T-helper 2 cell treated with Interferon-gamma antibody and Interleukin-4, amounts not matched to agents 5 μg/mL and 100 μg/mL, for 36 hours (primary cell): ENCODE data around the gene GABPA.
A peak's percentile ranks its signal among the peaks of the same experiment; 100 is the strongest.
"Not testable (repeated sequence)": the region's sequence is repeated elsewhere in the genome, so short reads cannot be mapped to it uniquely, and the experiment has no call there.

Source experiments
- DNase-seq: peaks from one replicate; pipeline ENCODE4 v3.0.0; 2021; ENCODE audit warnings: low spot score
- H3K27ac Mint-ChIP-seq: one replicate; pipeline ENCODE4 v1.8.0; 2021; ENCODE audit warnings: mild to moderate bottlenecking, mixed read lengths
- H3K27me3 Mint-ChIP-seq: one replicate; pipeline ENCODE4 v1.8.0; 2021; ENCODE audit warnings: low read depth, mixed read lengths
- H3K36me3 Mint-ChIP-seq: one replicate; pipeline ENCODE4 v1.8.0; 2021; ENCODE audit warnings: low read depth, mixed read lengths
- H3K4me1 Mint-ChIP-seq: one replicate; pipeline ENCODE4 v1.8.0; 2021; ENCODE audit warnings: low read depth, mixed read lengths
- H3K4me3 Mint-ChIP-seq: one replicate; pipeline ENCODE4 v1.8.0; 2022; ENCODE audit warnings: mild to moderate bottlenecking, moderate library complexity, mixed read lengths
- H3K9me3 Mint-ChIP-seq: one replicate; pipeline ENCODE4 v1.8.0; 2021; ENCODE audit warnings: mixed read lengths

GABPA gene

DNA sequence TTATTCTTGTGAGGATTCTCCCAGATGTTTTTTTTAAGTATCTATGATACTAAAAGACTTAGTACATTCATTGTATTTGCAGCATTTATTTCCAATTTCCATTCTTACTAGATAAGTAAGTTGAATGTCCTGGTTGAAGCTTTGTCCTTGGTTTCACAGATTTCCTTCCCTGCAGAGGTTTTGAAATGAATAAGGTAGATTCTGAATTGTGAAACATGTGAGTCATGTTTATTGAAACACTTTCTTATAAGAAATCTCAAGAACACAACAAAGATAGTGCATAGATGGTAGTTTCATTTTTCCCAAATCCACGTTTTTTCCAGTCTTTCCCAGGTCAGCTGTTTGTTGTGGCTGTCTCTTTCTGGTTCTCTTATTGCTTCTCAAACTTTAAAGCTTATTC, 24.8 kb downstream of the GABPA start:
- no peak overlapping the region for H3K27ac Mint-ChIP-seq
- peaks cover 52% of the 10 kb centered on the region for H3K36me3 Mint-ChIP-seq
- H3K9me3 Mint-ChIP-seq, result no peaks in the 10 kb centered on the region
- H3K4me3 Mint-ChIP-seq, result no peak overlapping the region
- peaks cover 17% of the 10 kb centered on the region for H3K4me1 Mint-ChIP-seq
- DNase-seq, result no peak
- H3K27me3 Mint-ChIP-seq, result no peaks in the 10 kb centered on the region

DNA sequence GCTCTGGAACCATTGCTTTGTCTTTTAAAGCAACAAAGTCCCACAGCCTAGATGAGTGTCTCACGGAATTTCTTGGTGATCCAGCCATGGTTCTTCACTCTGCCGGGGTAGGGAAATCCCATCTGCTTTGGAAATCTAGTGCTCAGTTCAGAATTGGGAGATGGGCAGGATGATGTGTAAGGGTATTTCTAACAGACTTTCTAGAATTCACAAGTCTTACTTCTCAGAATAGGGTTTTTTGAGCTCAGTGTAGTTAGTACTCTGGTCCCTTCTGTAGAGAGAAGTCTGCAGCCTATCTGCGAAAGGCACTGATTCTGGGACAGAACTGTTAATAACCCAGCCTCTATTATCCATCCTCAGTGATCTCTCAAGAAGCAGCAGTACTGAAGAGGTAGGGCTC, 25.3 kb downstream of the GABPA start:
- H3K9me3 Mint-ChIP-seq, result no peaks in the 10 kb centered on the region
- H3K4me3 Mint-ChIP-seq, result no peak overlapping the region
- peaks cover 17% of the 10 kb centered on the region for H3K4me1 Mint-ChIP-seq
- no peak for DNase-seq
- H3K27ac Mint-ChIP-seq, result peak overlapping the region; percentile 12
- no peaks in the 10 kb centered on the region for H3K27me3 Mint-ChIP-seq
- peaks cover 55% of the 10 kb centered on the region for H3K36me3 Mint-ChIP-seq

DNA sequence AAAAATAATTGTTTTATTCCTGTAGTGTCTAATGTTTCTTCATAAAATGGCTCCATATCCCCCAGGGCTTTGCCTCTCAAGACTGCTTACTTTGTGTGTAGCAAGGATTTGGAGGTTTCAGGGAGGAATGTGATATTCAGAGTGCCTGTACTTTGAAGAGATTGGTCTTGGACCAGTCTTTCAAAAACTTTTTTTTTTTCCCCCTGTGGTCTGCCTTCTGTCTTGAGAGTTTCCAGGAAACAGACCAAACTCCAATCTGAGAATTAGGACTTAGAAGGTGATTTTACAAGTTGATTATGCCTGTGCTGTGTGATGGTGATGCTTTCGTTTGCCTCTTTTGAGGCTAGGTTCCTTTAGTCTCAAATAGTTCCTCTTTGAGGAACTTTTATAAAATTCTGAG, 25.9 kb downstream of the GABPA start:
- H3K36me3 Mint-ChIP-seq, result peaks cover 57% of the 10 kb centered on the region
- H3K4me1 Mint-ChIP-seq, result peaks cover 14% of the 10 kb centered on the region
- no peak overlapping the region for H3K27ac Mint-ChIP-seq
- no peaks in the 10 kb centered on the region for H3K9me3 Mint-ChIP-seq
- H3K4me3 Mint-ChIP-seq, result no peak overlapping the region
- no peak for DNase-seq
- no peaks in the 10 kb centered on the region for H3K27me3 Mint-ChIP-seq

GRCh38 chr21:25764065-25764464, 29.3 kb downstream of the GABPA start:
- no peak overlapping the region for H3K27ac Mint-ChIP-seq
- H3K27me3 Mint-ChIP-seq, result no peaks in the 10 kb centered on the region
- DNase-seq, result no peak
- no peaks in the 10 kb centered on the region for H3K9me3 Mint-ChIP-seq
- H3K36me3 Mint-ChIP-seq, result peaks cover 52% of the 10 kb centered on the region
- no peak overlapping the region for H3K4me3 Mint-ChIP-seq
- H3K4me1 Mint-ChIP-seq, result no peaks in the 10 kb centered on the region

- no peak for DNase-seq
- H3K27me3 Mint-ChIP-seq, result no peaks in the 10 kb centered on the region
- H3K4me1 Mint-ChIP-seq, result peaks cover 3% of the 10 kb centered on the region
- peaks cover 40% of the 10 kb centered on the region for H3K36me3 Mint-ChIP-seq
- no peaks in the 10 kb centered on the region for H3K9me3 Mint-ChIP-seq
- no peak overlapping the region for H3K4me3 Mint-ChIP-seq
- H3K27ac Mint-ChIP-seq, result no peak overlapping the region
Observed at GRCh38 chr21:25767921-25768320, 33.1 kb downstream of the GABPA start.

- H3K27me3 Mint-ChIP-seq, result no peaks in the 10 kb centered on the region
- H3K4me1 Mint-ChIP-seq, result peaks cover 3% of the 10 kb centered on the region
- H3K4me3 Mint-ChIP-seq, result no peak overlapping the region
- DNase-seq, result no peak
- no peaks in the 10 kb centered on the region for H3K9me3 Mint-ChIP-seq
- no peak overlapping the region for H3K27ac Mint-ChIP-seq
- H3K36me3 Mint-ChIP-seq, result peaks cover 12% of the 10 kb centered on the region
Observed at GRCh38 chr21:25772686-25773085, 37.9 kb downstream of the GABPA start.

DNA sequence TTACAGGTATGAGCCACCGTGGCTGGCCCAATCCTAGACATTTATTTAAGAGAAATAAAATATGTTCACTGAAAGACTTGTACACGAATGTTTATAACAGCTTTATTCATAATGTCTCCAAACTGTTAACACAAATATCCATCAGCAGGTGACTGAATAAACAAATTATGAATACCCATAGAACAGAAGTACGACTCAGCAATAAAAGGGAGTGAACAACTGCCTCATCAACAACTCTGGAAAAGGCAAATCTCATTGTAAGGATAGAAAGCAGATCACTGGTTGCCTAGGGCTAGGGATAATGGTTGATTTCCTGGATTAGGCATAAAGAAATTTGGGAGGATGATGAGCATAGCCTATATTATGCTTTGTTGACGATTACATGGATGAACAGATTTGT, 41.7 kb downstream of the GABPA start:
- no peaks in the 10 kb centered on the region for H3K9me3 Mint-ChIP-seq
- H3K4me3 Mint-ChIP-seq, result no peak overlapping the region
- no peaks in the 10 kb centered on the region for H3K27me3 Mint-ChIP-seq
- DNase-seq, result no peak
- H3K4me1 Mint-ChIP-seq, result peaks cover 3% of the 10 kb centered on the region
- H3K36me3 Mint-ChIP-seq, result peaks cover 3% of the 10 kb centered on the region
- no peak overlapping the region for H3K27ac Mint-ChIP-seq

DNA sequence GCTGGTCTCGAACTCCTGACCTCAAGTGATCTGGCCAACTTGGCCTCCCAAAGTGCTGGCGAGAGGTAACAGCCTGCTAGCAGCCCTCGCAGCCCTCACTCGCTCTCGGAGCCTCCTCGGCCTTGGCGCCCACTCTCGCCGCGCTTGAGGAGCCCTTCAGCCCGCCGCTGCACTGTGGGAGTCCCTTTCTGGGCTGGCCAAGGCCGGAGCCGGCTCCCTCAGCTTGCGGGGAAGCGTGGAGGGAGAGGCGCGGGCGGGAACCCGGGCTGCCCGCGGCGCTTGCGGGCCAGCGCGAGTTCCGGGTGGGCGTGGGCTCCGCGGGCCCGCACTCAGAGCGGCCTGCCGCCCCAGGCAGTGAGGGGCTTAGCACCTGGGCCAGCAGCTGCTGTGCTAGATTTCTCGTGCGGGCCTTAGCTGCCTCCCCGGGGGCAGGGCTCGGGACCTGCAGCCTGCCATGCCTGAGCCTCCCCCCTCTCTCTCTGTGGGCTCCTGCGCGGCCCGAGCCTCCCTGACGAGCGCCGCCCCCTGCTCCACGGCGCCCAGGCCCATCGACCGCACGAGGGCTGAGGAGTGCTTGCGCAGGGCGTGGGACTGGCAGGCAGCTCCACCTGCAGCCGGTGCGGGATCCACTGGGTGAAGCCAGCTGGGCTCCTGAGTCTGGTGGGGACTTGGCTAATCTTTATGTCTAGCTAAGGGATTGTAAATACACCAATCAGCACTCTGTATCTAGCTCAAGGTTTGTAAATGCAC, 43.5 kb downstream of the GABPA start:
- H3K36me3 Mint-ChIP-seq, DNase-seq, H3K4me1 Mint-ChIP-seq, H3K27me3 Mint-ChIP-seq, H3K27ac Mint-ChIP-seq, H3K4me3 Mint-ChIP-seq, H3K9me3 Mint-ChIP-seq: not testable (repeated sequence)

DNA sequence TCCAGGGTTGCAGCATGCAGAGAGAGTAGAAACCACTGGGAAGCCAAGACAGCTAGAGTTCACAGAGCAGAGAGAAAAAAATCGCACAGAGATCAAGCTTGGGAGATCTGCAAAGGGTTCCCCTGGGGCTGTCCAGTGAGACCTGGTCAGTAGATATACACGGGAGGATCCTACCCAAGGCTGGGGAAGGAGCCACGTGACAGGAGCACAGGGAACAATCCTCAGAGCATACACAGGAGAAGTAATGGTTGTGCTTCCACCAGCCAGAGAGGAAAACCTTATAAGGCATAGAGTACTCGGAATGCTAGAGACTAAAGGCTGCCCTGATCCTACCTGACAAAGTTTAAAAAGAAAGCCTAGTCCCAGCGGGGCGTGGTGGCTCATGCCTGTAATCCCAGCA, 53.9 kb downstream of the GABPA start:
- H3K36me3 Mint-ChIP-seq, result no peaks in the 10 kb centered on the region
- no peaks in the 10 kb centered on the region for H3K9me3 Mint-ChIP-seq
- no peak for DNase-seq
- no peak overlapping the region for H3K4me3 Mint-ChIP-seq
- H3K27ac Mint-ChIP-seq, result no peak overlapping the region
- H3K27me3 Mint-ChIP-seq, result peaks cover 25% of the 10 kb centered on the region
- peaks cover 10% of the 10 kb centered on the region for H3K4me1 Mint-ChIP-seq

GRCh38 chr21:25790122-25790877, 55.5 kb downstream of the GABPA start:
- peaks cover 10% of the 10 kb centered on the region for H3K4me1 Mint-ChIP-seq
- no peaks in the 10 kb centered on the region for H3K36me3 Mint-ChIP-seq
- DNase-seq, result no peak
- H3K27me3 Mint-ChIP-seq, result peaks cover 19% of the 10 kb centered on the region
- peak overlapping the region; percentile 9 for H3K27ac Mint-ChIP-seq
- H3K4me3 Mint-ChIP-seq, result peak overlapping the region; percentile 60
- H3K9me3 Mint-ChIP-seq, result no peaks in the 10 kb centered on the region

DNA sequence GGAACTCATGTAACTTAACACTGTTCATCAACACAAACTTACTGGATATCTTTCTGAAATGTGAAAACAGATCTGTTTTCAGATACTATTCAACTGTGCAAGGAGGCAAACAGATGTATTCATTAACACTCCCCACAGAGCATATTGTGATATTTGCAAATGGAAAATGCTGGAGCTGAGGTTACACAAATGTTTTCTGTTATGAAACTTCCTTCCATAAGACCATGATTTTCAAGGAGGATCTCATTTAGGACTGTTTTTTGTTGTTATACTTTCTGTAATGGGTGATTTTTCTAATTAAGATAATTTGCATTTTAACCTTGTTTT, 56.1 kb downstream of the GABPA start:
- H3K9me3 Mint-ChIP-seq, result no peaks in the 10 kb centered on the region
- H3K4me3 Mint-ChIP-seq, result peak overlapping the region; percentile 60
- H3K27ac Mint-ChIP-seq, result no peak overlapping the region

GRCh38 chr21:25791319-25791718, 56.5 kb downstream of the GABPA start:
- no peak overlapping the region for H3K27ac Mint-ChIP-seq
- no peaks in the 10 kb centered on the region for H3K9me3 Mint-ChIP-seq

More for the DNA sequence above, 56.1 kb downstream of the GABPA start:
- Mint-ChIP-seq H3K4me1 (peaks cover 10% of the 10 kb centered on the region), H3K36me3 (no peaks in the 10 kb centered on the region), H3K27me3 (peaks cover 21% of the 10 kb centered on the region)
- no peak for DNase-seq

GRCh38 chr21:25801217-25802014, 66.6 kb downstream of the GABPA start:
- Mint-ChIP-seq H3K27ac (no peak overlapping the region), H3K4me3 (peak overlapping the region; percentile 48), H3K36me3 (no peaks in the 10 kb centered on the region), H3K27me3 (peaks cover 29% of the 10 kb centered on the region), H3K9me3 (no peaks in the 10 kb centered on the region), H3K4me1 (peaks cover 5% of the 10 kb centered on the region)
- DNase-seq, result peak; percentile 85

More at GRCh38 chr21:25791319-25791718, 56.5 kb downstream of the GABPA start:
- Mint-ChIP-seq H3K27me3 (peaks cover 18% of the 10 kb centered on the region), H3K36me3 (no peaks in the 10 kb centered on the region), H3K4me3 (no peak overlapping the region), H3K4me1 (peaks cover 10% of the 10 kb centered on the region)
- DNase-seq, result no peak

- H3K9me3 Mint-ChIP-seq, result no peaks in the 10 kb centered on the region
- H3K27ac Mint-ChIP-seq, result no peak overlapping the region
- peaks cover 13% of the 10 kb centered on the region for H3K27me3 Mint-ChIP-seq
- no peak overlapping the region for H3K4me3 Mint-ChIP-seq
- no peak for DNase-seq
- peaks cover 9% of the 10 kb centered on the region for H3K4me1 Mint-ChIP-seq
- H3K36me3 Mint-ChIP-seq, result no peaks in the 10 kb centered on the region
Observed at GRCh38 chr21:25806060-25806459, 71.3 kb downstream of the GABPA start.
